GM19099 (cell line): ENCODE measurements around the gene ZNF613.

ENCODE experiments used
- POLR2A ChIP-seq: IDR thresholded peaks from 3 replicates; pipeline ENCODE4 v1.6.1; 2011; ENCODE audit warnings: low read depth; ENCODE audit not compliant: insufficient read length; ENCODE audit errors: extremely low read depth

Gene ZNF613

GRCh38 chr19:51986309-51987291 is 59.3 kb downstream of the ZNF613 start, which contains the start of gene ZNF350:
ZNF350 (minus strand) TSS chr19:51986840; CDS start chr19:51974360, 12,480 bp downstream.
- TF ChIP-seq POLR2A = peak; percentile 64

DNA sequence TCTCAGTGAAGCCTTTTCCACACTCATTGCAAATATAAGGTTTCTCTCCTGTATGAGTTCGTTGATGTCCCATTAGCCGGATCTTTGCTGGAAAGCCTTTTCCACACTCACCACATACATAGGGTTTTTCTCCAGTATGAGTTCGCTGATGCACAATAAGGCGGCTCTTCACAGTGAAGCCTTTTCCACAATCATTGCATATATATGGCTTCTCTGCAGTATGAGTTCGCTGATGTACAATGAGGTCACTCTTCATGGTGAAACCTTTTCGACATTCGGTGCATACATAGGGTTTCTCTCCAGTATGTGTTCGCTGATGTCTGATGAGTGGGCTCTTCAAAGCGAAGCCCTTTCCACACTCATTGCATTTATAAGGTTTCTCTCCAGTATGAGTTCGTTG is 66.2 kb downstream of the ZNF613 start:
- TF ChIP-seq POLR2A = no peak

DNA sequence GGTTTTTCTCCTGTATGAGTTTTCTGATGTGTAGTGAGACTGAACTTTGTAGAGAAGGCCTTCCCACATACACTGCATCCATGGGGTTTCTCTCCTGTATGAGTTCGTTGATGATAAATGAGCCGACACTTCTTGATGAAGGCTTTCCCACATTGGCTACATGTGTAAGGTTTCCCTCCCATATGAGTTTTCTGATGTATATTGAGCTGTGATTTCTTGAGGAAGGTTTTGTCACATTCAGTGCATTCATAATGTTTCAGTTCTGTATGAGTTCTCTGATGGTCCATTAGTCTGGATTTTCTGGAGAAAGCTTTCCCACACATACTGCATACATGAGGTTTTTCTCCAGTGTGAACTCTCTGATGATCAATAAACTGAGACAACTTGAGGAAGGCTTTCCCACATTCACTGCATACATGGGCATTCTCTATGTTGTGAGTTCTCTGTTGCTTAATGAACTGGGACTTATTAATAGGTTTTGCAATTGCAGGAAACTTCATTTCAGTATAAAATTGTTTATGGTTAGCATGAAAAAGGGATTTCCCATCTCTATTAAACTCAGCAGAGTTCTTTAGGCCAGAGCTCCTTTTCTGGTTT is 66.9 kb downstream of the ZNF613 start:
- TF ChIP-seq POLR2A = no peak
